ENCODE measurements around the gene LMO1. TPM values are rescaled to one million over a fixed set of nuclear protein-coding genes. Genes with fewer than 3 reads are reported as not detected.

LMO1 gene
- total and polyA plus RNA-seq, 2 experiments from 2014 or later, result 0.33 TPM; not detected in 1

DNA sequence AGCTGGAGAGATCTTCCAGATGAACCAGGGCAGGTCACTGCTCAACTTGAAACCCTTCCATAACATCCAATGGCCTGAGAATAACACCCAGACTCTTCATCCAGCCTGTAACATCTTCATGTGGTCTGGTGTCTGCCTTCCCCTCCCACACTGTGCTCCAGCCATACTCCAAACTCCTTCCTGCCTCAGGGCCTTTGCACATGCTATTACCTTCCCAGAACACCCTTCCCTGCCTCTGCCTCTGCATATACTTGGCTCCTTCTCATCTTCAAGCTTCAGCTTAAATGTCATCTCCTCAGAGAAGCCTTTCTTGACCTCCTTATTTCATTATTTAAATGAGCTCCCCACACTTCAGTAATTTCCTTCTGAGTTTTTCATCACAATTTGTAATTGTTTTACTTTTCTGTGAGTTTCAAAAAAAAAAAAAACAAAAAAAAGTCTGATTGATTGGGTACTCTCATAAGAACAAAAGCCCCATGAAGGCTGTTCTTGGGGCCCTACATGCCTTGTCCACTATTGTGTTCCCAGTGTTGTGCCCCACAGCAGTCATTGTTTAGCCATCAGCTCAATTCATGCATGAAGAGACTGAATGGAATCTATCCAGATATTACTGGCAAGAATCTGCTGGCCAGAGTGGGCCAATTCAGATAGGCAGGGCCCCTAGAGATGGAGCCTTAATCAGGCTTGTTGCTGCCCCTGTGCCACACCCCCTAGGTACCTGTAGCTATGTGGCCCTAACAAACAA, 22.1 kb downstream of the LMO1 start:
- no peak for DNase-seq (ENCODE audit: low spot score)
- H3K27ac ChIP-seq, result no peak overlapping the region
- no peak overlapping the region for H3K4me3 ChIP-seq
- no peak overlapping the region for H3K4me2 ChIP-seq
- H3K79me2 ChIP-seq, result no peaks in the 10 kb centered on the region
- H3K4me1 ChIP-seq (ENCODE audit: insufficient read depth), result no peaks in the 10 kb centered on the region
- TF ChIP-seq, protein P1, sequence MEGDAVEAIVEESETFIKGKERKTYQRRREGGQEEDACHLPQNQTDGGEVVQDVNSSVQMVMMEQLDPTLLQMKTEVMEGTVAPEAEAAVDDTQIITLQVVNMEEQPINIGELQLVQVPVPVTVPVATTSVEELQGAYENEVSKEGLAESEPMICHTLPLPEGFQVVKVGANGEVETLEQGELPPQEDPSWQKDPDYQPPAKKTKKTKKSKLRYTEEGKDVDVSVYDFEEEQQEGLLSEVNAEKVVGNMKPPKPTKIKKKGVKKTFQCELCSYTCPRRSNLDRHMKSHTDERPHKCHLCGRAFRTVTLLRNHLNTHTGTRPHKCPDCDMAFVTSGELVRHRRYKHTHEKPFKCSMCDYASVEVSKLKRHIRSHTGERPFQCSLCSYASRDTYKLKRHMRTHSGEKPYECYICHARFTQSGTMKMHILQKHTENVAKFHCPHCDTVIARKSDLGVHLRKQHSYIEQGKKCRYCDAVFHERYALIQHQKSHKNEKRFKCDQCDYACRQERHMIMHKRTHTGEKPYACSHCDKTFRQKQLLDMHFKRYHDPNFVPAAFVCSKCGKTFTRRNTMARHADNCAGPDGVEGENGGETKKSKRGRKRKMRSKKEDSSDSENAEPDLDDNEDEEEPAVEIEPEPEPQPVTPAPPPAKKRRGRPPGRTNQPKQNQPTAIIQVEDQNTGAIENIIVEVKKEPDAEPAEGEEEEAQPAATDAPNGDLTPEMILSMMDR (IDR thresholded peaks at IDR 0.05; ENCODE audit: poor library complexity), result no peak
- TF ChIP-seq EZH2 (IDR thresholded peaks at IDR 0.05; ENCODE audit: borderline replicate concordance), result no peak
- TF ChIP-seq EZH2phosphoT487 (IDR thresholded peaks at IDR 0.05; ENCODE audit: low read depth, severe bottlenecking, unreplicated experiment), result no peak
- no peak overlapping the region for H2AFZ ChIP-seq
- H3K27me3 ChIP-seq, result peaks cover 3% of the 10 kb centered on the region
- H4K20me1 ChIP-seq (ENCODE audit: insufficient read depth, poor library complexity, severe bottlenecking), result no peaks in the 10 kb centered on the region
- H3K9me2 ChIP-seq (replicated peaks; ENCODE audit: insufficient read depth), result no peaks in the 10 kb centered on the region
- no peaks in the 10 kb centered on the region for H3K36me3 ChIP-seq (replicated peaks; ENCODE audit: insufficient read depth, low read depth)
- H3K9me3 ChIP-seq (ENCODE audit: low read depth), result no peaks in the 10 kb centered on the region

DNA sequence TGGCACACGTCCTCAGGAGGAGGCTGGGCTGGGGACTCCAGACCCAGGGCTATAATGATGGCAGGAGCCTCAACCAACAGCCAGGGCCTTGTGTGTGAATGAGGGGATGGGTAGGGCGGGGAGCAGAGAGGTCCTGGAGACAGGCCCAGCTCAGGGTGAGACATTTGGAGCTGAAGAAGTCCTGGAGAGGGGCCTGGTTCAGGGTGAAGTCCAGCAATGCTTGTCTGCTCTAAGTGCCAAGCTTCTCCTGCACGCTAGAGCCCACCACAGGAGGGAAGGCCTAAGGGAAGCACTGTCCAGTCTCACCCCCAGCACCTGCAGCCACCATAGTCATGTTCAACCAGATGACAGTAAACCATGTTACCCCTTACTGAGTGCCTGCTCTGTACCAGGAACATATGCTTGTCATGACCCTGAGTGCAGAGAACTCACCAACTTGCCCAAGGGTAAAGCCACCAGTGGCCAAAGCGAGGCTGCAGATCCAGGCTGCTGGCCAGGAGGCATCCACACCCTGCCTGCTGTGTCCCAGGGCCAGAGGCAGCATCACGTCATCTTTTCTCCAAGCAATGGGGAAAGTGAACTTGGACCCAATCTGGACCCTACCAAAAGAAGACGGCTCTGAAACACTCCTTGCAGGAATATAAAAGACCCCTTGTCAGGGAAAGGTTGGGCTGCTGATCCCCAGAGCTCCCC, 24.0 kb downstream of the LMO1 start:
- no peaks in the 10 kb centered on the region for H3K79me2 ChIP-seq
- TF ChIP-seq, protein P1 (IDR thresholded peaks at IDR 0.05; ENCODE audit: poor library complexity), result no peak
- TF ChIP-seq EZH2 (IDR thresholded peaks at IDR 0.05; ENCODE audit: borderline replicate concordance) (no peak), EZH2phosphoT487 (IDR thresholded peaks at IDR 0.05; ENCODE audit: low read depth, severe bottlenecking, unreplicated experiment) (no peak)

DNA sequence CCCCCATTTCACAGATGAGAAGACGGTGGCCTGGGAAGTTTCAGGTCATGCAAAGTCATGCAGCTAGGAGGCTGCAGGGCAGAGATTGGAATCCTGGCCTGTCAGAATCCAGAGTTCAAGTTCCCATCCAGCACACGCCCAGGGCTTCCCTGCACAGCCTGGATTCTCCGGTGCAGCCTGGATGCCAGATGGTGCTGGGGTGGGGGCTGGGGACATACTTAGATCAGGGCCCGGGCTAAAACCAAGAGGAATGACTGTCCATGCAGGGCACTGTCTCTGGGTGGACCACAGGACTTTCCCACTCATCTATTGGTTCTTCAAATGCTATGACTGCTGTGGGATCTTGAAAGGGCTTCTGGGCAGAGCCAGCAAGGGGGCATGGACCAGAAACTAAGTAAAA, 24.6 kb downstream of the LMO1 start:
- no peak for DNase-seq (ENCODE audit: low spot score)
- Histone ChIP-seq H3K4me1 (ENCODE audit: insufficient read depth) (no peaks in the 10 kb centered on the region), H3K79me2 (no peaks in the 10 kb centered on the region), H4K20me1 (ENCODE audit: insufficient read depth, poor library complexity, severe bottlenecking) (no peaks in the 10 kb centered on the region), H3K27ac (no peak overlapping the region), H3K4me2 (no peak overlapping the region), H3K9me3 (ENCODE audit: low read depth) (no peaks in the 10 kb centered on the region), H3K36me3 (replicated peaks; ENCODE audit: insufficient read depth, low read depth) (no peaks in the 10 kb centered on the region), H2AFZ (no peak overlapping the region), H3K9me2 (replicated peaks; ENCODE audit: insufficient read depth) (no peaks in the 10 kb centered on the region), H3K27me3 (peaks cover 3% of the 10 kb centered on the region), H3K4me3 (no peak overlapping the region)
- no peak for TF ChIP-seq EZH2 (IDR thresholded peaks at IDR 0.05; ENCODE audit: borderline replicate concordance)
- 94% methylated on average over 4 of the region's 4 CpGs for WGBS (ENCODE audit: low lambda C conversion rate, missing lambda C conversion rate)

More for the DNA sequence above, 24.0 kb downstream of the LMO1 start:
- Histone ChIP-seq H3K27ac (no peak overlapping the region), H2AFZ (no peak overlapping the region), H3K4me1 (ENCODE audit: insufficient read depth) (no peaks in the 10 kb centered on the region), H3K4me2 (no peak overlapping the region), H3K9me3 (ENCODE audit: low read depth) (no peaks in the 10 kb centered on the region), H3K27me3 (peaks cover 3% of the 10 kb centered on the region), H3K9me2 (replicated peaks; ENCODE audit: insufficient read depth) (no peaks in the 10 kb centered on the region), H3K4me3 (no peak overlapping the region), H3K36me3 (replicated peaks; ENCODE audit: insufficient read depth, low read depth) (no peaks in the 10 kb centered on the region), H4K20me1 (ENCODE audit: insufficient read depth, poor library complexity, severe bottlenecking) (no peaks in the 10 kb centered on the region)
- no peak for DNase-seq (ENCODE audit: low spot score)
- WGBS (ENCODE audit: low lambda C conversion rate, missing lambda C conversion rate), result 90% methylated on average over 5 of the region's 6 CpGs

DNA sequence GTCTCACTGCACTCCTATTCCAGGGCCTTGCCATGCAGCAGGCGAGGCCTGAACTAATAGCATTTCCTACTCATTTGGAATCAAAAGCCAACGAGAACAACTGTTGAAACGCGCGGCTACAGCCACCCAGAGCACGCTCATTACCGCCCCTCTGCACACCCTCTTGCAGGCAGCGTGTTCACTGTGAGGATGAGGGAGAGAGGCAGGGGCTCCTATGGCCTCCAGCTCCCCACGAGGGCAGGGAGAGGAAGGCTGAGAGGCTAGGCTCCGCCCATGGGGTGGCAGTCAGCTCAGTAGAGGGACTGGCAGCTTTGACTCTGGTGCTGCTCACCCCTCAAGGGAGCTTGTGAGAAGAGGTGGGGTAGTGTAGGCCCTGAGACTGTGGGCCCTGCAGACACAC, 26.2 kb downstream of the LMO1 start:
- H3K27me3 ChIP-seq, result peaks cover 3% of the 10 kb centered on the region
- no peak overlapping the region for H3K4me3 ChIP-seq
- no peak overlapping the region for H3K4me2 ChIP-seq
- no peak overlapping the region for H3K27ac ChIP-seq
- 93% methylated on average over 10 of the region's 10 CpGs for WGBS (ENCODE audit: low lambda C conversion rate, missing lambda C conversion rate)
- TF ChIP-seq EZH2 (IDR thresholded peaks at IDR 0.05; ENCODE audit: borderline replicate concordance), result no peak
- TF ChIP-seq, protein P1 (IDR thresholded peaks at IDR 0.05; ENCODE audit: poor library complexity), result no peak
- no peak for TF ChIP-seq EZH2phosphoT487 (IDR thresholded peaks at IDR 0.05; ENCODE audit: low read depth, severe bottlenecking, unreplicated experiment)
- no peaks in the 10 kb centered on the region for H3K9me2 ChIP-seq (replicated peaks; ENCODE audit: insufficient read depth)
- H3K36me3 ChIP-seq (replicated peaks; ENCODE audit: insufficient read depth, low read depth), result no peaks in the 10 kb centered on the region
- no peak overlapping the region for H2AFZ ChIP-seq
- H3K4me1 ChIP-seq (ENCODE audit: insufficient read depth), result no peaks in the 10 kb centered on the region
- H3K79me2 ChIP-seq, result no peaks in the 10 kb centered on the region
- no peaks in the 10 kb centered on the region for H3K9me3 ChIP-seq (ENCODE audit: low read depth)
- no peak for DNase-seq (ENCODE audit: low spot score)
- H4K20me1 ChIP-seq (ENCODE audit: insufficient read depth, poor library complexity, severe bottlenecking), result no peaks in the 10 kb centered on the region
